Mesendoderm (in vitro differentiated cells): ENCODE results near the gene VDAC1.
"Not testable (repeated sequence)": the region's sequence is repeated elsewhere in the genome, so short reads cannot be mapped to it uniquely, and the experiment has no call there.

Experiments
- DNase-seq: peaks from one replicate; pipeline ENCODE4 v3.0.0; 2013
- H2AK5ac ChIP-seq: 2 replicates; pipeline ENCODE4 v1.6.1; 2013; ENCODE audit warnings: low read length, inconsistent platforms
- H2BK120ac ChIP-seq: 2 replicates; pipeline ENCODE4 v1.6.1; 2013; ENCODE audit warnings: low read depth, mild to moderate bottlenecking, low read length, moderate library complexity, mixed read lengths
- H2BK15ac ChIP-seq: replicated peaks from 2 replicates; pipeline ENCODE4 v1.6.1; 2013; ENCODE audit warnings: low read depth, mild to moderate bottlenecking, moderate library complexity
- H2BK5ac ChIP-seq: 2 replicates; pipeline ENCODE4 v1.6.1; 2013; ENCODE audit warnings: low read length, inconsistent platforms
- H3K18ac ChIP-seq: 2 replicates; pipeline ENCODE4 v1.6.1; 2013; ENCODE audit warnings: mild to moderate bottlenecking, low read length, mixed read lengths
- H3K23ac ChIP-seq: one replicate; pipeline ENCODE4 v1.6.1; 2013; ENCODE audit warnings: low read length
- H3K27ac ChIP-seq: 2 replicates; pipeline ENCODE4 v1.5.1; 2013; ENCODE audit warnings: low read depth, mild to moderate bottlenecking, inconsistent platforms, low read length, moderate library complexity
- H3K27me3 ChIP-seq: 2 replicates; pipeline ENCODE4 v1.6.1; 2013; ENCODE audit warnings: low read length, control low read depth, mild to moderate bottlenecking, inconsistent platforms; ENCODE audit not compliant: insufficient read depth, poor library complexity
- H3K36me3 ChIP-seq: 2 replicates; pipeline ENCODE4 v1.6.1; 2013; ENCODE audit warnings: low read length, inconsistent platforms; ENCODE audit not compliant: control insufficient read depth, insufficient read depth
- H3K4ac ChIP-seq: one replicate; pipeline ENCODE4 v1.6.1; 2013; ENCODE audit warnings: low read depth, mild to moderate bottlenecking, low read length, moderate library complexity
- H3K4me1 ChIP-seq: 2 replicates; pipeline ENCODE4 v1.6.1; 2013; ENCODE audit warnings: low read depth, low read length, inconsistent platforms; ENCODE audit not compliant: control insufficient read depth
- H3K4me2 ChIP-seq: 2 replicates; pipeline ENCODE4 v1.6.1; 2013; ENCODE audit warnings: low read length
- H3K4me3 ChIP-seq: 2 replicates; pipeline ENCODE4 v1.5.1; 2013; ENCODE audit warnings: mild to moderate bottlenecking, low read length
- H3K56ac ChIP-seq: one replicate; pipeline ENCODE4 v1.6.1; 2013; ENCODE audit warnings: low read length
- H3K79me1 ChIP-seq: 2 replicates; pipeline ENCODE4 v1.6.1; 2013; ENCODE audit warnings: low read length, inconsistent platforms
- H3K79me2 ChIP-seq: 2 replicates; pipeline ENCODE4 v1.6.1; 2013; ENCODE audit warnings: mild to moderate bottlenecking, low read length; ENCODE audit not compliant: control insufficient read depth, insufficient read depth
- H3K9ac ChIP-seq: 2 replicates; pipeline ENCODE4 v1.6.1; 2013; ENCODE audit warnings: low read length, inconsistent platforms
- H4K5ac ChIP-seq: one replicate; pipeline ENCODE4 v1.6.1; 2013; ENCODE audit warnings: low read length
- H4K8ac ChIP-seq: one replicate; pipeline ENCODE4 v1.6.1; 2013; ENCODE audit warnings: low read depth, mild to moderate bottlenecking, control low read depth, low read length, moderate library complexity
- WGBS: extraction: QIAGEN DNeasy Blood & Tissue Kit; methylation state at CpG from one replicate; pipeline ENCODE4 v1.1.7; 2013; ENCODE audit warnings: low lambda C conversion rate, missing lambda C conversion rate; ENCODE audit not compliant: insufficient coverage; ENCODE audit errors: extremely low coverage; 5-methylcytosine and 5-hydroxymethylcytosine counted together

Gene VDAC1

DNA sequence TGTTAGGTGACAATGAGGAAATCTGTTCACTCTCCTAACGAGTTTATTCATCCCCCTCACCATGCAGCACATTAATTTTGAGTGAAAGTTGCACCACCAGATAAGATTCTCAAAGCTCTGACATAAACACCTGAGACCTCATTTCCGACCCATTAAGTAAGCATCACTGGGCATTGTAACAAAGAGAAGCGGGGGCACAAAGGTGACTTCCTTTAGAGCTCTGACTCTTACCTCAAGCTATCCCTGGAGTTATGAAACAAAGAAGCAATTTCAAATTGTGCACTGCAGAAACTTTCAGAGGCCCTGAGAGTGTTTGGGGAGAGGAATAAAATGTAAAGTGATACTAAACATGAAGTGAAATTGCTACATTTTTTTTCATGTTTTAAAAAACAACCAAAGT lies 65.8 kb downstream of the VDAC1 start:
- Histone ChIP-seq H3K4me1 (peaks cover 5% of the 10 kb centered on the region), H3K4me2 (no peak overlapping the region), H4K8ac (no peak overlapping the region), H4K5ac (no peak overlapping the region), H3K18ac (no peak overlapping the region), H3K23ac (no peak overlapping the region), H2AK5ac (no peak overlapping the region), H3K4ac (no peak overlapping the region), H2BK15ac (no peak overlapping the region), H3K27me3 (no peaks in the 10 kb centered on the region), H3K4me3 (no peak overlapping the region), H2BK120ac (no peak overlapping the region), H2BK5ac (no peak overlapping the region), H3K27ac (no peak overlapping the region), H3K36me3 (no peaks in the 10 kb centered on the region), H3K79me1 (no peaks in the 10 kb centered on the region), H3K79me2 (no peaks in the 10 kb centered on the region), H3K9ac (no peak overlapping the region), H3K56ac (no peak overlapping the region)
- WGBS, result no CpG with 5 or more reads among the region's 3 CpGs
- DNase-seq, result no peak

DNA sequence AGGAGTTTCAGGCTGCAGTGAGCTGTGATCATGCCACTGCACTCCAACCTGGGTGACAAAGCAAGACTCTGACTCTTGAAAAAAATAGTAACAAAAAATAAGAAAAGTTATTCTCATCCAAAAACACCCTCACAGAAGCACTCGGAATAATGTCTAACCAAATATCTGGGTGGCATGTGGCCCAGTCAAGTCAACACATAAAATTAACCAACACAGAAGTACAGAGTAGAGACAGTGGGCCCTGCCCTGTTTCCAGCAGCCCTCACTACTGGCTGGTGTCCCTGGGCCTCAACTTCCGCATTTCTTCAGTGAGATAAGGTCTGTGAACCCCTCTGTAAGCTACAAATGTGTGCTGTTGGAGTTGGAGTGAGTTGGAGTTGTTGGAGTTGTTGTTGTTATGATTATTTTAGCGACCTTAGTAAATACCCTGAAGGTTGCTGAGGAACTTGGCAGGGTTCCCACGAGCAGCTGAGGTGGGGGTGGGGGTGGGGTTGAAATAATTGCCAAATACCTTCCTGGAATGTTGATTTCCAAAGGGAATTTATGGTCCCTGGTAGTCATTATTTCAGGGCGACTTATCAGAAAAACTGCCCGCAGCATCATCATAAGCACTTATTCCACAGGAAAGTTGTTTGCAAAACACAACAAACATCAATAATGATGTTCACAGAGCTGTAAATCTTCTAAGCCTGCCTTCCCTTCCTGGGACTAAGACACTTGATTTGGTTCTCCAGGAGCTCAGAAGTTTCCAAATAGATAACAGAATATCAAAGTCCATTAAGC lies 66.5 kb downstream of the VDAC1 start:
- H3K27ac ChIP-seq, result no peak overlapping the region
- H3K4ac ChIP-seq, result no peak overlapping the region
- no peak overlapping the region for H4K8ac ChIP-seq
- H3K18ac ChIP-seq, result no peak overlapping the region
- no peaks in the 10 kb centered on the region for H3K79me2 ChIP-seq
- H4K5ac ChIP-seq, result no peak overlapping the region
- H3K56ac ChIP-seq, result no peak overlapping the region
- no peak overlapping the region for H3K4me2 ChIP-seq
- no peaks in the 10 kb centered on the region for H3K36me3 ChIP-seq
- H2BK5ac ChIP-seq, result no peak overlapping the region
- no peak overlapping the region for H3K9ac ChIP-seq
- WGBS, result 100% methylated on average over 1 of the region's 6 CpGs
- H3K4me3 ChIP-seq, result no peak overlapping the region
- peak; percentile 18 for DNase-seq
- H3K79me1 ChIP-seq, result no peaks in the 10 kb centered on the region
- H3K23ac ChIP-seq, result no peak overlapping the region
- H2BK15ac ChIP-seq, result no peak overlapping the region
- H3K27me3 ChIP-seq, result no peaks in the 10 kb centered on the region
- no peak overlapping the region for H2BK120ac ChIP-seq
- H2AK5ac ChIP-seq, result no peak overlapping the region
- H3K4me1 ChIP-seq, result peaks cover 5% of the 10 kb centered on the region

DNA sequence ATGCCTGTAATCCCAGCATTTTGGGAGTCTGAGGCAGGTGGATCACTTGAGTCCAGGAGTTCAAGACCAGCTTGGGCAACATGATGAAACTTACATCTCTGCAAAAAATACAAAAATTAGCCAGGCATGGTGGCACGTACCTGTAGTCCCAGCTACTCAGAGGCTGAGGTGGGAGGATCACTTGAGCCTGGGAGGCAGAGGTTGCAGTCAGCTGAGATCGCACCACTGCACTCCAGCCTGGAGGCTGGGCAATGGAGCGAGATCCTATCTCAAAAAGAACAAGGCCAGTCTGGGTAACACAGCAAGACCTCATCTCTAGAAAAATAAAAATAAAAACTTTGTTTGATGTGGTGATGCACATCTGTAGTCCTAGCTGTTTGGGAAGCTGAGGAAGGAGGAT lies 67.1 kb downstream of the VDAC1 start:
- not testable (repeated sequence) for H3K56ac ChIP-seq, H2BK5ac ChIP-seq, H3K4me2 ChIP-seq, H2AK5ac ChIP-seq, H3K18ac ChIP-seq, H4K5ac ChIP-seq, DNase-seq, H2BK15ac ChIP-seq, H3K4me3 ChIP-seq, H3K4me1 ChIP-seq, H3K23ac ChIP-seq, H4K8ac ChIP-seq, H3K27me3 ChIP-seq, H3K79me2 ChIP-seq, H3K4ac ChIP-seq, H3K79me1 ChIP-seq, H3K9ac ChIP-seq, H3K27ac ChIP-seq, H3K36me3 ChIP-seq, H2BK120ac ChIP-seq
- WGBS, result no CpG with 5 or more reads among the region's 3 CpGs

DNA sequence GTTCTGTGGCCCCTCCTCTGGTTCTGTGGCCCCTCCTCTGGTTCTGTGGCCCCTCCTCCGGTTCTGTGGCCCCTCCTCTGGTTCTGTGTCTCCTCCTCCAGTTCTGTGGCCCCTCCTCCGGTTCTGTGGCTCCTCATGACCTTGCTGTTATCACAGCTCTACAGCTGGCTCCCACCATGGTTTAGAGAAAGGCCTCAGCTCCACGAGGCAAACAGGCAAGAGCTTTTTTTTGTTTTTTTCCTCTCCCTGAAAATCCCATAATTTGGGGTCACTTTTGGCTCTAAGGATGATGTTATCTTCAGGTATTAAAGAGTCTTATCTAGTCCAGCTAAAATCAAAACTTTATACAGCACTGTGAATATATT lies 68.1 kb downstream of the VDAC1 start:
- H4K8ac ChIP-seq, result no peak overlapping the region
- H3K79me1 ChIP-seq, result no peaks in the 10 kb centered on the region
- H3K27me3 ChIP-seq, result no peaks in the 10 kb centered on the region
- H2BK15ac ChIP-seq, result no peak overlapping the region
- no peak overlapping the region for H3K27ac ChIP-seq
- no peak overlapping the region for H2BK5ac ChIP-seq
- peaks cover 5% of the 10 kb centered on the region for H3K4me1 ChIP-seq
- H3K4me2 ChIP-seq, result no peak overlapping the region
- H3K4ac ChIP-seq, result no peak overlapping the region
- no peak overlapping the region for H3K9ac ChIP-seq
- no peak overlapping the region for H3K23ac ChIP-seq
- H3K4me3 ChIP-seq, result no peak overlapping the region
- H2BK120ac ChIP-seq, result no peak overlapping the region
- no CpG with 5 or more reads among the region's 3 CpGs for WGBS
- no peak for DNase-seq
- no peak overlapping the region for H4K5ac ChIP-seq
- H3K56ac ChIP-seq, result no peak overlapping the region
- H2AK5ac ChIP-seq, result no peak overlapping the region
- no peak overlapping the region for H3K18ac ChIP-seq
- no peaks in the 10 kb centered on the region for H3K36me3 ChIP-seq
- H3K79me2 ChIP-seq, result no peaks in the 10 kb centered on the region

DNA sequence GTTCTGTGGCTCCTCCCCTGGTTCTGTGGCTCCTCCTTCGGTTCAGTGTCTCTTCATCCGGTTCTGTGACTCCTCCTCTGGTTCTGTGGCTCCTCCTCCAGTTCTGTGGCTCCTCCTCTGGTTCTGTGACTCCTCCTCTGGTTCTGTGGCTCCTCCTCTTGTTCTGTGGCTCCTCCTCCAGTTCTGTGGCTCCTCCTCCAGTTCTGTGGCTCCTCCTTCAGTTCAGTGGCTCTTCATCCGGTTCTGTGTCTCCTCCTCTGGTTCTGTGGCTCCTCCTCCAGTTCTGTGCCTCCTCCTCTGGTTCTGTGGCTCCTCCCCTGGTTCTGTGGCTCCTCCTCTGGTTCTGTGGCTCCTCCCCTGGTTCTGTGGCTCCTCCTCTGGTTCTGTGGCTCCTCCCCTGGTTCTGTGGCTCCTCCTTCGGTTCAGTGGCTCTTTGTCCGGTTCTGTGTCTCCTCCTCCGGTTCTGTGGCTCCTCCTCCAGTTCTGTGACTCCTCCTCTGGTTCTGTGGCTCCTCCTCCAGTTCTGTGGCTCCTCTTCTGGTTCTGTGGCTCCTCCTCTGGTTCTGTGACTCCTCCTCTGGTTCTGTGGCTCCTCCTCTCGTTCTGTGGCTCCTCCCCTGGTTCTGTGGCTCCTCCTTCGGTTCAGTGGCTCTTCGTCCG lies 68.7 kb downstream of the VDAC1 start:
- not testable (repeated sequence) for H2BK5ac ChIP-seq, H3K36me3 ChIP-seq, H2AK5ac ChIP-seq, H3K18ac ChIP-seq, H3K79me2 ChIP-seq, H3K23ac ChIP-seq, DNase-seq, H3K4me1 ChIP-seq, H2BK120ac ChIP-seq, H3K56ac ChIP-seq, H4K8ac ChIP-seq, H3K27ac ChIP-seq, H3K79me1 ChIP-seq, H3K4me3 ChIP-seq, H3K9ac ChIP-seq, H2BK15ac ChIP-seq, H4K5ac ChIP-seq, H3K4me2 ChIP-seq, H3K27me3 ChIP-seq, H3K4ac ChIP-seq
- no CpG with 5 or more reads among the region's 10 CpGs for WGBS

DNA sequence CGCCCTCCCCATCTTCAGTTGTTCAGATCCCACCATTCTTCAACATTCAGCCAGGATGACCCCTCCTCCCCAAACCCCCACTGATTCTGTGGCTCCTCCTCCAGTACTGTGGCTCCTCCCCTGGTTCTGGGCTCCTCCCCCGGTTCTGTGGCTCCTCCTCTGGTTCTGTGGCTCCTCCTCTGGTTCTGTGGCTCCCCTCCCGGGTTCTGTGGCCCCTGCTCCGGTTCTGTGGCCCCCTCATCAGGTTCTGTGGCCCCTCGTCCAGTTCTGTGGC lies 69.2 kb downstream of the VDAC1 start:
- Histone ChIP-seq H2BK5ac (no peak overlapping the region), H4K8ac (no peak overlapping the region), H3K79me1 (no peaks in the 10 kb centered on the region), H3K36me3 (no peaks in the 10 kb centered on the region), H3K23ac (no peak overlapping the region), H2BK120ac (no peak overlapping the region), H3K4me1 (peaks cover 5% of the 10 kb centered on the region), H3K4me3 (no peak overlapping the region), H3K79me2 (no peaks in the 10 kb centered on the region), H3K4me2 (no peak overlapping the region), H3K27ac (no peak overlapping the region), H2BK15ac (no peak overlapping the region), H3K56ac (no peak overlapping the region), H2AK5ac (no peak overlapping the region), H3K27me3 (no peaks in the 10 kb centered on the region), H3K9ac (no peak overlapping the region), H3K4ac (no peak overlapping the region), H4K5ac (no peak overlapping the region), H3K18ac (no peak overlapping the region)
- WGBS, result no CpG with 5 or more reads among the region's 5 CpGs
- no peak for DNase-seq
